Astrocyte of the cerebellum (primary cell): ENCODE results near the gene CRYAA.
"Not testable (repeated sequence)": the region's sequence is repeated elsewhere in the genome, so short reads cannot be mapped to it uniquely, and the experiment has no call there.

ENCODE experiments used
- DNase-seq: peaks from one replicate; pipeline ENCODE4 v3.0.0-alpha.2; 2011; ENCODE audit warnings: low read depth
- H3K4me3 ChIP-seq: 2 replicates; pipeline ENCODE4 v1.5.1; 2011; ENCODE audit warnings: mild to moderate bottlenecking, low read depth, low read length, moderate library complexity
- in situ Hi-C: cut with HindIII; loops from 2 replicates; pipeline ENCODE4 v1.10.0; 2017; ENCODE audit warnings: low sequenced_read_pairs
- TF ChIP-seq, protein P1 (sequence below): IDR thresholded peaks from 2 replicates; pipeline ENCODE4 v1.5.1; 2012; ENCODE audit warnings: low read length, low read depth, moderate library complexity, mild to moderate bottlenecking; ENCODE audit errors: missing control alignments

The CRYAA gene

GRCh38 chr21:43173438-43173837, 4.6 kb downstream of the CRYAA start:
- DNase-seq, in situ Hi-C loops, H3K4me3 ChIP-seq: not testable (repeated sequence)

GRCh38 chr21:43173930-43174329, 5.1 kb downstream of the CRYAA start:
- DNase-seq, H3K4me3 ChIP-seq, in situ Hi-C loops: not testable (repeated sequence)

DNA sequence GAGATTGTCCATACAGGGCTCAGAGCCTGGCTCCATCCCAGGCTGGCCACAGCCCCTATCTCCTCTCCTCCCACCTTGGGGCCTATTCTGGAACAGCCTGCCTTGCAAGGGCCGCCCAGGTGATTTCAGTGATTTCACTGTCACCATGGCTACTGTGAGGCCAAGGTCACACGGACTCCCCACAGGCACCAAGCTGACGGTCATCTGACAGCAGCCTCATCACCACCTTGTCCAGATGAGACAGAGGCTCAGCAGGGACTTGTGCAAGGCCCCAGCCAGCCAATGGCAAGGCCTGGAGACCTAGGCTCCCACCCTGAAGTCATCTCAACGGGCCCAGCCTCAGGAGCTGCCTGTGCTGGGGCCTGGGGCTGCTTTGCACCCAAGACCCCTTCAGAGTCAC, 6.2 kb downstream of the CRYAA start:
- in situ Hi-C loops, result not testable (repeated sequence)

DNA sequence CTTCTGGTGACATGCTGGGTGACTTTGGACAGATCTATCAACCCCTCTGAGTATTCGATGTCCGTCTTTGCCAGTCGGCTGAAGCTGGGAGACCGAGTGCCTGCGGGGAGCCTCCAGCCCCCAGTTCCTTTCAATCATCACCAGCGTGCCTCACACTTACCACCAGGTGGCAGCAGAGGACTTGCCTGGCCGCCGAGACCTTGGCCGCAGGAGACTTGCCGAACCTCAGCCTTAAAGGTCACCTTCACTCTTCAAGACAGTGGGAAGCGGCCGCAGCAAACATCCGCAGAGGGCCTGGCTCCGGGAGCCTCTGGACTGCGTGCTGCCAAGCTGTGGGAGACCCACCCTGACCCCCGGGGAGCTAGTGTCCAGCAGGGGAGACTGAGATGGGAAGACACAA, 7.8 kb downstream of the CRYAA start:
- H3K4me3 ChIP-seq, in situ Hi-C loops, DNase-seq: not testable (repeated sequence)

More for the DNA sequence above, 6.2 kb downstream of the CRYAA start:
- DNase-seq, H3K4me3 ChIP-seq: not testable (repeated sequence)

DNA sequence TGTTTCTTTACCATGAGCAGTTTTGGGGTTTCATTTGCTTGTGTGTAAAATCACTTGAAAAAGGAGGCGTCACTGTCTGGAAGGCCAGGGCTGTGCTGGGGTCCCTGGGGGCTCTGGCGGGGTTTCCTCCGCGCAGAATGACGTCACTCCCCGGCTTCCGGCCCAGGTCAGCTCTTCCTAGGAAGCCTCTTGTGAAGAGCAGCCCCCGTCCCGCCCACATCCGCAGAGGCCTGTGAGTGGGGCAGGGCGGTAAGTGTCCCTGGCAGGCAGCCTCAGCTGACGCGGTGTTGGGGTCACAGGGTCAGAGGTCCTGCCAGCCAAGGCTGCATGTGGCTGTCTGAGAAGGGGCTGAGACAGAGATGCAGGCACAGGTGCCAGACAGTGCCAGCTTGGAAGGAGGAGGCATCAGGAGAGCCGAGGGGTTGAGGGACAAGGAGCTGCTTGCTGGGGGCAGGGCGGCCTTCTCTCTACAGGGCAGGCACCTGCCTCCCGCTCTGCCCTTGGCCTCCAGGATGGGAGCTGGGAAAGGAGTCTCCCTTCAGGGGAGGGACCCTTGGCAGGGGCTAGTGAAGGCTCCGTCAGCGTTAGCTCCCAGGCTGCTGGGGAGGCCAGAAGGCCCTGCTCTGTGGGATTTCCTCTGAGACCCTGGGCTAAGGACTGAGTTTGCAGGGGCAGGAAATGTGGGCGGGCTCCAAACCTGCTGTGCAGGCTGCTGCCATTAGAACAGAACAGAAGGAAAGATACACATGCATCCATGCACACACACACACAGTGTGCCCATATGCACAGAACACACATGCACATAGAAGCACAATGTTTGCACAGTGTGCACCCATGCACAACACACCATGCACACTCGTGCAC, 8.5 kb downstream of the CRYAA start:
- DNase-seq, H3K4me3 ChIP-seq, in situ Hi-C loops: not testable (repeated sequence)

DNA sequence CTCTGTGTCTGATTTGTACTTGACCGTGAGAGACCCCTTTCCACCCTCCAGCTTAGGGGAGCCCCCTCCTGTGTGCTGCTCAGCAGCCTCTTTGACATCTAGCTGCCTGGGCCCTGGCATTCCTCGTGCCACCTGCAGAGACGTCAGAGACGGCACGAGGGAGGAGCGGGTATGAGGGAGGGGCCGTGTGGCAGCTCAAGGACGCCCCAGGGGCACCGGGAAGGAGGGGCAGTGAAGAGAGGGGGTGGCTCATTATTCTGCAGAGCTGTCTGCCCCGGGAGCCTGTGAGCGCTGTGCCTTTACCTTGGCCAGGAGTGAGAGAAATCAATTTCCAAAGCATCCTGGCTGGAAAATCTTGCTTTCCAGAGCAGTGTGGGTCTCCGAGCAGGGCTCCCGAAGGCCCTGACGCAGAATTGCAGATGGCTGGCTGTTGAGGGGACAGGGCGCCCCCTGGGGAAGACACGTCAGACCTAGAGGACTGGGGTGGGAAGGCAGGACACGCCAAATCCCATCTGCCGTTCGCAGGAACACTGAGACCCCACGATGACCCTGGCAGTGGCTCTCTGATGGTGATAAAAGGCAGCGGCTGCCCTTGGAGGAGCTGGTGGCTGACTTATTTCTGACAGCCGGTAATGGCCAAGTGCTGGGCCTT, 9.5 kb downstream of the CRYAA start:
- DNase-seq, H3K4me3 ChIP-seq, in situ Hi-C loops: not testable (repeated sequence)

GRCh38 chr21:43181033-43181432, 12.2 kb downstream of the CRYAA start:
- in situ Hi-C loops, DNase-seq, H3K4me3 ChIP-seq: not testable (repeated sequence)

DNA sequence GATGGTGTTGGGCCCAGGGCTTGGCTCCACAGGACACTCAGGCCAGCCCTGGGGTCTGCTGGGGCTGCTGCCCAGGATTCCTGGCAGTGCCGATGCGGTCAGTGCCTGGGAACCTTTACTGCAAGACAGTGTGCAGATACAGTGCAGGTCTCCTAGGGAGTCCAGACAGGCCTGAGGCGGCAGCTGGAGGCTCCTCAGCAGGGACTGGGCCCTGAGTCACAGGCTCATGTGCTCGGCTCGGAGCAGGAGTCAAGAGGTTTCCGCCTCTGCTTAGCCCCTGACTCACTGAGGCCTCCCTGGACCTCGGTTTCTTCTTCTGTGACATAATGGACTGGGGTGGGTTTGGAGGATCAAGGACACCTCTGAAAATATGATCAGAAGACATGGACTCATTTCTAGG, 18.5 kb downstream of the CRYAA start:
- DNase-seq, in situ Hi-C loops, H3K4me3 ChIP-seq: not testable (repeated sequence)

- no peak overlapping the region for H3K4me3 ChIP-seq
- in situ Hi-C loops, result no loop called here
- DNase-seq, result no peak
- TF ChIP-seq, protein P1, sequence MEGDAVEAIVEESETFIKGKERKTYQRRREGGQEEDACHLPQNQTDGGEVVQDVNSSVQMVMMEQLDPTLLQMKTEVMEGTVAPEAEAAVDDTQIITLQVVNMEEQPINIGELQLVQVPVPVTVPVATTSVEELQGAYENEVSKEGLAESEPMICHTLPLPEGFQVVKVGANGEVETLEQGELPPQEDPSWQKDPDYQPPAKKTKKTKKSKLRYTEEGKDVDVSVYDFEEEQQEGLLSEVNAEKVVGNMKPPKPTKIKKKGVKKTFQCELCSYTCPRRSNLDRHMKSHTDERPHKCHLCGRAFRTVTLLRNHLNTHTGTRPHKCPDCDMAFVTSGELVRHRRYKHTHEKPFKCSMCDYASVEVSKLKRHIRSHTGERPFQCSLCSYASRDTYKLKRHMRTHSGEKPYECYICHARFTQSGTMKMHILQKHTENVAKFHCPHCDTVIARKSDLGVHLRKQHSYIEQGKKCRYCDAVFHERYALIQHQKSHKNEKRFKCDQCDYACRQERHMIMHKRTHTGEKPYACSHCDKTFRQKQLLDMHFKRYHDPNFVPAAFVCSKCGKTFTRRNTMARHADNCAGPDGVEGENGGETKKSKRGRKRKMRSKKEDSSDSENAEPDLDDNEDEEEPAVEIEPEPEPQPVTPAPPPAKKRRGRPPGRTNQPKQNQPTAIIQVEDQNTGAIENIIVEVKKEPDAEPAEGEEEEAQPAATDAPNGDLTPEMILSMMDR, result no peak
These were observed 18.9 kb downstream of the CRYAA start for GRCh38 chr21:43187715-43188114.

DNA sequence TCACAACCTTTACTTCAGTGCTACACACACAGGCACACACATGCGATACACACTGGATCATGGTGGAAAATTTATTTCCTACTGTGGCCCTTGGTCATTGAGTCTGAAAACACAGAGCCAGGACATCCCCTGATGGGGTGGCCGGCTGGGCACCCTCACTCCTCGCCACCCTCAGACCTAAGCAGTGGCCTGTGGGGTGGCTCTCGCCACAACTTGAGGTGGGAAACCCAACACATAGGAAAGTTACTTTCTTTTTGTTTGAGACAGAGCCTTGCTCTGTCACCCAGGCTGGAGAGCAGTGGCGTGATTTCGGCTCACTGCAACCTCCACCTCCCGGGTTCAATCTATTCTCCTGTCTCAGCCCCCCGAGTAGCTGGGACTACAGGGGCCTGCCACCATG, 19.4 kb downstream of the CRYAA start:
- TF ChIP-seq, protein P1, result no peak
- in situ Hi-C loops, result no loop called here
- DNase-seq, result no peak
- no peak overlapping the region for H3K4me3 ChIP-seq
